ENCODE data around the gene NDUFB4. TPM values are rescaled to one million over a fixed set of nuclear protein-coding genes. Genes with fewer than 3 reads are reported as not detected.
"Not testable (repeated sequence)": the region's sequence is repeated elsewhere in the genome, so short reads cannot be mapped to it uniquely, and the experiment has no call there.

NDUFB4 gene
- total and polyA plus RNA-seq, 2 donors, result 154 to 199 TPM

DNA sequence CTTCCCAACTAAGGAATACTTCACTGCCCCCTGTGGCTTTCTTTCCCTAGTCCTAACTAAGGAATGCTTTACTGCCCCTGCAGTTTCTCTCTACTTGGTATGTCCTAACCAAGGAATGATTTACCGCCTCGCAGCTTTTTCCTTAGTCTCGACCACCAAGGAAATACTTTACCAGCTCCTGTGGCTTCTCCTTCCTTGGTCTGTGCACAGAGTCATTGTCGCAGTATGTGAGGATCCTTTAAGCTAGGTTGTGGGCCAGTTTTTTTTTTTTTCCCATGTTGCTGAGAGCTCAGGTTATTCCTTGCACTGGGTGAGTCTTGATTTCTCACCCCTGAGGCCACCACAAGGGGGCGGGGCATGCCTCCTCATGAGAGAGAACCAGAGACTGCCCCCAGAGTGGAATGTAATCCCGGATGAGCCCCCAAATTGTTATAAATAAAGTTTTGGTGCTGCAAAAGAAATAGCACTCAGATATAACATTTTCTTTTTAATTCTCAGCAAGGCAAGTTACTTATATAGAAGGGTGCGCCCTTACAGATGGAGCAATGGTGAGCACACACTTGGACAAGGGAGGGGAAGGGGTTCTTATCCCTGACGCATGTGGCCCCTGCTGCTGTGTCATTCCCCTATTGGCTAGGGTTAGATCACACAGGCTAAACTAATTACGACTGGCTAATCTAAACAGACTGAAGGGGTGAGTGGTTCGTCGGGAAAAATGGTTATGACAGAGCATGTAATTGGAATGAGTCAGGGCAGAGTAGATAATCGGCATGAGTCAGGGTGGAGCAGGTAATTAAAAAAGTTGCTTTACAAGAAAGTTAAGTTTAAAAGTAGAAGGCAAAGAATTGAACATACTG lies 27.0 kb downstream of the NDUFB4 start:
- no peaks in the 10 kb centered on the region for H3K36me3 ChIP-seq (ENCODE audit: control insufficient read depth in 2 of 2, insufficient read depth in 2 of 2, low read length in 1 of 2)
- WGBS, result 91% methylated on average over 12 of the region's 12 CpGs
- H3K27ac ChIP-seq (ENCODE audit: low read depth in 1 of 2, low read length in 1 of 2), result no peak overlapping the region
- no peaks in the 10 kb centered on the region for H3K27me3 ChIP-seq (ENCODE audit: control insufficient read depth in 2 of 2, insufficient read depth in 1 of 2, low read length in 1 of 2)
- no peaks in the 10 kb centered on the region for H3K4me1 ChIP-seq (ENCODE audit: control insufficient read depth in 2 of 2, insufficient read depth in 2 of 2, low read length in 2 of 2)
- no peak overlapping the region for H3K4me3 ChIP-seq (ENCODE audit: low read length in 2 of 2)
- peaks cover 0 to 18% of the 10 kb centered on the region in 2 donors for H3K9me3 ChIP-seq (ENCODE audit: control insufficient read depth in 2 of 2, insufficient read depth in 1 of 2, low read length in 1 of 2)
- no peak for DNase-seq (ENCODE audit: low read depth in 6 of 9, low spot score in 9 of 9)

DNA sequence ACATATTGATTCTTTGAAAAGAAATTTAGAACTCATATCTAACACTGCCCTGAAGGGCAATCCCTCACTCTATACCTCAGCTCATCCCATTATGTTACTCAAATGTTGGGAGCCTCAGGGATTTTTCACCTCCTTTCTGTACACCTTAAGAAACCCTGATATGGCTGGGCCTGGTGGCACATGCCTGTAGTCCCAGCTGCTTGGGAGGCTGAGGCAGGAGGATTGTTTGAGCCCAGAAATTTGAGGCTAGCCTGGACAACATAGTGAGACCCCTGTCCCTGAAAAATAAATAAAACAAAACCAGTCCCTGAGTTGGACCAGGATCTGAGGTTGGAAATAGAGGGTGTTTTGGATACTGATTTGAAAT lies 27.6 kb downstream of the NDUFB4 start:
- Histone ChIP-seq H3K27ac (ENCODE audit: low read depth in 1 of 2, low read length in 1 of 2) (no peak overlapping the region), H3K27me3 (ENCODE audit: control insufficient read depth in 2 of 2, insufficient read depth in 1 of 2, low read length in 1 of 2) (no peaks in the 10 kb centered on the region), H3K4me3 (ENCODE audit: low read length in 2 of 2) (no peak overlapping the region), H3K36me3 (ENCODE audit: control insufficient read depth in 2 of 2, insufficient read depth in 2 of 2, low read length in 1 of 2) (no peaks in the 10 kb centered on the region), H3K4me1 (ENCODE audit: control insufficient read depth in 2 of 2, insufficient read depth in 2 of 2, low read length in 2 of 2) (no peaks in the 10 kb centered on the region), H3K9me3 (ENCODE audit: control insufficient read depth in 2 of 2, insufficient read depth in 1 of 2, low read length in 1 of 2) (peaks cover 0 to 18% of the 10 kb centered on the region in 2 donors)
- DNase-seq (ENCODE audit: low read depth in 6 of 9, low spot score in 9 of 9), result no peak

DNA sequence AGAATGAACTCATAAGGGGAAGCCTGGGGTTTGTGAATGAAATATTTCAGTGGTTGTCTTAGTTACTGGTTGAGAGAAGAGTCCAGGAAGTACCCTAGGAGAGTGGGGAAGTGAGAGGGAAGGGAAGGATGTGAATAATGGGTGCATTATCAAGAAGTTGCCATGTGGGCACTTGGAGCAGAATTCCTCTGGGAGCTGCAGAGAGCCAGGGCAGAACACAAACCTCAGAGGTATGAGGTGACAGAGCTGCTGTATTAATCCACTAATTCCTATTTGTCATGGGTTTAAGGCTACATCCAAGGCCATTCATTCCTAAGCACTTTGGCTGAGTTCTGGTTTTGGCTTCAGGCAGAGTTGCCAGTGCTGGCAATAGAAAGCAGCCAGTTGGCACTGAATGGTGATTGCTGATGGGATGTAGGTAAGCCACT lies 29.0 kb downstream of the NDUFB4 start:
- Histone ChIP-seq H3K9me3 (ENCODE audit: control insufficient read depth in 2 of 2, insufficient read depth in 1 of 2, low read length in 1 of 2) (peaks cover 0 to 18% of the 10 kb centered on the region in 2 donors), H3K27me3 (ENCODE audit: control insufficient read depth in 2 of 2, insufficient read depth in 1 of 2, low read length in 1 of 2) (no peaks in the 10 kb centered on the region), H3K36me3 (ENCODE audit: control insufficient read depth in 2 of 2, insufficient read depth in 2 of 2, low read length in 1 of 2) (no peaks in the 10 kb centered on the region), H3K4me3 (ENCODE audit: low read length in 2 of 2) (no peak overlapping the region), H3K27ac (ENCODE audit: low read depth in 1 of 2, low read length in 1 of 2) (no peak overlapping the region), H3K4me1 (ENCODE audit: control insufficient read depth in 2 of 2, insufficient read depth in 2 of 2, low read length in 2 of 2) (no peaks in the 10 kb centered on the region)
- DNase-seq (ENCODE audit: low read depth in 6 of 9, low spot score in 9 of 9), result no peak

DNA sequence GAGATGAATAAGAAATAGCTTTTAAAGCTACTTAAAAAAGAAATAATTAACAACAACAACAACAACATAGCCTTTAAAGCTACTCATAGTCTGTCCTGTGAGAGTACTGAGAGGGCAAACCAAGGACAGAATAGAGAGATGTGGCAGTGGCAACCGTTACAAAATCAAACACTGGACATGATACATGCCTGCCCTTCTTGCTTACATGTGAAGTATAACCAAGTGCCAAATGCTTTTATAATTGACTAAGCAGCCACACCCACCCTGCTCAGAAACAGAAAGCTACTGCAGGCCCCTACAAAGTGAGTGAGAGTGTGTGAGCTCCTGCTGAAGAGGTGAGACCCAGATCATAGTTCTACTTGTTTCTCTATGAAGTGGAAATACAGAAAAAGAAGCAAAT lies 38.4 kb downstream of the NDUFB4 start:
- no peak for DNase-seq (ENCODE audit: low read depth in 6 of 9, low spot score in 9 of 9)
- Histone ChIP-seq H3K27ac (ENCODE audit: low read depth in 1 of 2, low read length in 1 of 2) (no peak overlapping the region), H3K9me3 (ENCODE audit: control insufficient read depth in 2 of 2, insufficient read depth in 1 of 2, low read length in 1 of 2) (no peaks in the 10 kb centered on the region), H3K4me1 (ENCODE audit: control insufficient read depth in 2 of 2, insufficient read depth in 2 of 2, low read length in 2 of 2) (no peaks in the 10 kb centered on the region), H3K27me3 (ENCODE audit: control insufficient read depth in 2 of 2, insufficient read depth in 1 of 2, low read length in 1 of 2) (no peaks in the 10 kb centered on the region), H3K36me3 (ENCODE audit: control insufficient read depth in 2 of 2, insufficient read depth in 2 of 2, low read length in 1 of 2) (no peaks in the 10 kb centered on the region), H3K4me3 (ENCODE audit: low read length in 2 of 2) (no peak overlapping the region)
- 0% methylated on average over 1 of the region's 1 CpG for WGBS

DNA sequence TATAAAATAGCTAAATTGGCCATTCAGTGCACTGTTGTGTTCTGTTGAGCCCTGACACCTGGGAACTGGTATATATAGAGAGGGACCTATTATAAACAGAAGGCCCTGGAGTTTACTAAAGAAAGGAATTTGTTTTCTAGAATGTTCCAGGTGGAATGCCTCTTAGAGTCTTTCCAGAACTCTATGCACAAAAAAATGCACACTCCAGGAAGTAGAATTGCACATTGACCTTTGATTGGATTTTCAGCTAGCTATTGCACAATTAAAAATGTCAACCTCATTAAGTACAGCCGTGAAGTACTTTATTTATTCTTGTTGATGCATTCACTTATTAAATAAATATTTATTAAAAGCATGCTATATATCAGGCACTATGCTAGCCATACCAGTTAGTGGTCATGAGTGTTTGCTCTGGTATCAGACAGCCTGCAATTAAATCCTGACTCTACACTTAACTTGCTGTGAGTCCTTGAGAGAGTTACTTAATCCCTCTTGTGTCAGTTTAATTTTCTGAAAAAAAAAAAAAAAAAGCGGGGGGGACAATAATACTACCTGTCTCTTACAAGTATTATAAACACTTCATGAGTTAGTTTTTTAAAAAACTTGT lies 40.8 kb downstream of the NDUFB4 start:
- no peaks in the 10 kb centered on the region for H3K27me3 ChIP-seq (ENCODE audit: control insufficient read depth in 2 of 2, insufficient read depth in 1 of 2, low read length in 1 of 2)
- 98% methylated on average over 2 of the region's 2 CpGs for WGBS
- no peaks in the 10 kb centered on the region for H3K36me3 ChIP-seq (ENCODE audit: control insufficient read depth in 2 of 2, insufficient read depth in 2 of 2, low read length in 1 of 2)
- no peaks in the 10 kb centered on the region for H3K4me1 ChIP-seq (ENCODE audit: control insufficient read depth in 2 of 2, insufficient read depth in 2 of 2, low read length in 2 of 2)
- H3K9me3 ChIP-seq (ENCODE audit: control insufficient read depth in 2 of 2, insufficient read depth in 1 of 2, low read length in 1 of 2), result no peaks in the 10 kb centered on the region
- H3K4me3 ChIP-seq (ENCODE audit: low read length in 2 of 2), result no peak overlapping the region
- DNase-seq (ENCODE audit: low read depth in 6 of 9, low spot score in 9 of 9), result no peak
- no peak overlapping the region for H3K27ac ChIP-seq (ENCODE audit: low read depth in 1 of 2, low read length in 1 of 2)

DNA sequence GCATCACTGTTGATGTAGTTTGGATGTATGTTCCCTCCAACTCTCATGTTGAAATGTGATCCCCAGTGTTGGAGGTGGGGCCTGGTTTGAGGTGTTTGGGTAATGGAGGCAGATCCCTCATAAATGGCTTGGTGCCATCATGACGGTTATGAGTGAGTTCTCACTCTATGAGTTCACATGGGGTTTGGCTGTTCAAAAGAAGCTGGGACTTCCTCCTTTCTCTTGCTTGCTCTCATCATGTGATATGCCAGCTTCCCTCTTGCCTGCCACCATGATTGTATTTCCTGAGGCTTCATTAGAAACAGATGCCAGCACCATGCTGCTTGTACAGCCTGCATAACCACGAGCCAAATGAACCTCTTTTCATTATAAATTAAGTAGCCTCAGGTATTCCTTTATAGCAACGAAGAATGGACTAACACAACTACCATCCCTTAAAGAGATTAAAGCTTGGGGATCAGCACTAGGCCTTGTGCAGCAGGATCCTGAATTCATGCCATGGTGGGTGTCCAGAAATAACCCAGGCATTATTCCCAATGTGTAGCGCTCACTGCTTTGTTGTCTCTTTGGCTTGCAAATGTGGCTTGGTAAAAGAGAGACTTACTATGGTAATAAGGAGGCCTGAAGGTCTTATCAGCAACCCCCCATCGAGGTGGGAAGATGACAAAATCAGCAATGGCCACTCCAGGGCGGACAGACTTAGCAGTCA lies 41.9 kb downstream of the NDUFB4 start:
- Histone ChIP-seq H3K4me3 (ENCODE audit: low read length in 2 of 2) (no peak overlapping the region), H3K36me3 (ENCODE audit: control insufficient read depth in 2 of 2, insufficient read depth in 2 of 2, low read length in 1 of 2) (no peaks in the 10 kb centered on the region), H3K4me1 (ENCODE audit: control insufficient read depth in 2 of 2, insufficient read depth in 2 of 2, low read length in 2 of 2) (no peaks in the 10 kb centered on the region), H3K9me3 (ENCODE audit: control insufficient read depth in 2 of 2, insufficient read depth in 1 of 2, low read length in 1 of 2) (no peaks in the 10 kb centered on the region), H3K27ac (ENCODE audit: low read depth in 1 of 2, low read length in 1 of 2) (no peak overlapping the region), H3K27me3 (ENCODE audit: control insufficient read depth in 2 of 2, insufficient read depth in 1 of 2, low read length in 1 of 2) (no peaks in the 10 kb centered on the region)
- DNase-seq (ENCODE audit: low read depth in 6 of 9, low spot score in 9 of 9), result no peak
- WGBS, result 88% methylated on average over 6 of the region's 6 CpGs

DNA sequence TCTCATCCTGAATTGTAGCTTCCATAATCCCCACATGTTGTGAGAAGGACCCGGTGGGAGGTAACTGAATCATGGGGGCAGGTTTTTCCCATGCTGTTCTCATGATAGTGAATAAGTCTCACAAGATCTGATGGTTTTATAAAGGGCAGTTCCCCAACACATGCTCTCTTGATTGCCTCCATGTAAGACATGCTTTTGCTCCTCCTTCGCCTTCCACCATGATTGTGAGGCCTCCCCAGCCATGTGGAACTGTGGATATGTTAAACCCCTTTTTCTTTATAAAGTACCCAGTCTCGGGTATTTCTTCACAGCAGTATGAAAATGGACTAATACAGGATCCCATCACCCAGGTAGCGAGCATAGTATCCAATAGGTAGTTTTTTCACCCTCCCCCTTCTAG lies 42.7 kb downstream of the NDUFB4 start:
- DNase-seq (ENCODE audit: low read depth in 6 of 9, low spot score in 9 of 9); H3K9me3 ChIP-seq (ENCODE audit: control insufficient read depth in 2 of 2, insufficient read depth in 1 of 2, low read length in 1 of 2); H3K4me3 ChIP-seq (ENCODE audit: low read length in 2 of 2); H3K27ac ChIP-seq (ENCODE audit: low read depth in 1 of 2, low read length in 1 of 2); H3K4me1 ChIP-seq (ENCODE audit: control insufficient read depth in 2 of 2, insufficient read depth in 2 of 2, low read length in 2 of 2); H3K27me3 ChIP-seq (ENCODE audit: control insufficient read depth in 2 of 2, insufficient read depth in 1 of 2, low read length in 1 of 2); H3K36me3 ChIP-seq (ENCODE audit: control insufficient read depth in 2 of 2, insufficient read depth in 2 of 2, low read length in 1 of 2): not testable (repeated sequence)
- WGBS, result 94% methylated on average over 4 of the region's 4 CpGs

DNA sequence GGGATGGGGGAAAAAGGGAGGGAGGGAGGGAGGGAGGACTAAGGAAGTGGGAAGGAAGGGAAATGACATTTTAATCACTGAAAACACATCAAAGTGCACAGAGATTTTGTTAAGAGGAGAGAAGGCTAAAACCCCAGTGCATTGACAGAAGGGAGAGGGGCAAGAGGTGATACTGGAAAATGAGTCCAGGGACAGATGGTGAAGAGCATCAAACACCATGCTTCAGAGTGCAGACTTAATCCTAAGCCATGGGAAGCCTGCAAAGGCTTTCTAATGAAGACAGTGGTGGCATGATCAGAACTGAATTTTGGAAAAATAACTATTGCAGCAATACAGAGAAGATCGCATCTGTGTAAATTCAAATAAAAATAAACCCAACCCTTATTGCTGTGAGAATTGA lies 44.1 kb downstream of the NDUFB4 start:
- 99% methylated on average over 1 of the region's 1 CpG for WGBS
- Histone ChIP-seq H3K4me3 (ENCODE audit: low read length in 2 of 2) (no peak overlapping the region), H3K27ac (ENCODE audit: low read depth in 1 of 2, low read length in 1 of 2) (no peak overlapping the region), H3K36me3 (ENCODE audit: control insufficient read depth in 2 of 2, insufficient read depth in 2 of 2, low read length in 1 of 2) (no peaks in the 10 kb centered on the region), H3K9me3 (ENCODE audit: control insufficient read depth in 2 of 2, insufficient read depth in 1 of 2, low read length in 1 of 2) (no peaks in the 10 kb centered on the region), H3K4me1 (ENCODE audit: control insufficient read depth in 2 of 2, insufficient read depth in 2 of 2, low read length in 2 of 2) (no peaks in the 10 kb centered on the region), H3K27me3 (ENCODE audit: control insufficient read depth in 2 of 2, insufficient read depth in 1 of 2, low read length in 1 of 2) (no peaks in the 10 kb centered on the region)
- no peak for DNase-seq (ENCODE audit: low read depth in 6 of 9, low spot score in 9 of 9)

DNA sequence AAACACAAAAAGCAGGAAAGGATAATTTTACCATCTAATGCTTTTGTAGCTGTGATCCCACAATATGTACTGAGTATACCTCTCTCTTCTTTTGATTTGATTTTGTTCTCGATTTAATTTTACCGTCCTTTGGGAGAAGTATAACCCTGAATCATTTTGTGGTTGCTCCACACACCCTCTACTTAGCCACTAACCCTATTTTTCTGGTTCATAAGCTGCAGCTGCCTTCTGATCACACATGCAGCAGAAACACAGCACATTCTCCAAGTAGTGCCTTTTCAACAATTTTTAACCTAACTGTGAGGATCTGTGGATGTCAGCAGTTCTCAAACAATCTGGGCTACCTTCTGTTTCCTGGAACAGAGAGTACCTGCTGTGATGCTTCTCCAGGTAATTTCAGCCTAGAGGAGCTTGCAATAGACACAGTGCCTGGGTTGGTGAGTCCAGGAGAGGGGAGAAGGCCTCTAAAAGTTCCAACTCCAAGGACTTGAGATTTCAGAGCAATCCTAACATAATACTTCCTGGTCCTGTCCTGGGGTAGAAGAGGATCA lies 45.6 kb downstream of the NDUFB4 start:
- H3K27ac ChIP-seq (ENCODE audit: low read depth in 1 of 2, low read length in 1 of 2), result no peak overlapping the region
- no peaks in the 10 kb centered on the region for H3K4me1 ChIP-seq (ENCODE audit: control insufficient read depth in 2 of 2, insufficient read depth in 2 of 2, low read length in 2 of 2)
- H3K27me3 ChIP-seq (ENCODE audit: control insufficient read depth in 2 of 2, insufficient read depth in 1 of 2, low read length in 1 of 2), result no peaks in the 10 kb centered on the region

More for the DNA sequence above, 45.6 kb downstream of the NDUFB4 start:
- no peaks in the 10 kb centered on the region for H3K9me3 ChIP-seq (ENCODE audit: control insufficient read depth in 2 of 2, insufficient read depth in 1 of 2, low read length in 1 of 2)
- H3K36me3 ChIP-seq (ENCODE audit: control insufficient read depth in 2 of 2, insufficient read depth in 2 of 2, low read length in 1 of 2), result no peaks in the 10 kb centered on the region
- WGBS, result 91% methylated on average over 2 of the region's 2 CpGs
- DNase-seq (ENCODE audit: low read depth in 6 of 9, low spot score in 9 of 9), result no peak
- H3K4me3 ChIP-seq (ENCODE audit: low read length in 2 of 2), result no peak overlapping the region
